SK-N-SH (cell line): ENCODE data around the gene ADAMTSL5. TPM values are rescaled to one million over a fixed set of nuclear protein-coding genes. Genes with fewer than 3 reads are reported as not detected.

ENCODE experiments used
- CTCF ChIA-PET: fragments of 300-600, 350-600 bp; formaldehyde crosslinking; extraction: SDS; loops from one replicate; lab custom pipeline; 2021; lab: Yijun Ruan, JAX
- POLR2A ChIA-PET: fragments of 350-600 bp; sonication (Branson Sonifier 250); formaldehyde crosslinking; extraction: SDS; loops from one replicate; lab custom pipeline; 2020; ENCODE audit warnings: antibody characterized with exemption, inconsistent platforms; lab: Yijun Ruan, JAX
- DNase-seq: peaks from one replicate; pipeline ENCODE4 v3.0.0; 2012
- H2AFZ ChIP-seq: fragments of 200-600 bp; sonication (generic); 2 replicates; pipeline ENCODE4 v1.8.1; 2016; ENCODE audit warnings: antibody characterized with exemption, mild to moderate bottlenecking, low read depth
- H3F3A ChIP-seq: fragments of 200-600 bp; sonication (generic); replicated peaks from 2 replicates; pipeline ENCODE3; 2016; ENCODE audit warnings: antibody characterized with exemption, mild to moderate bottlenecking; ENCODE audit not compliant: insufficient read depth
- H3K27ac ChIP-seq, 2 experiments: fragments of 200-500 bp in 1 of 2; fragments of 200-600 bp in 1 of 2; sonication (Bioruptor generic) in 1 of 2; sonication (generic), shearing (Covaris generic) in 1 of 2; 2 replicates each; pipeline versions ENCODE4 v1.5.1 to v1.6.1; 2014 to 2016; ENCODE audit warnings: low read depth in 2 of 2, inconsistent platforms in 1 of 2, low read length in 1 of 2, mild to moderate bottlenecking in 1 of 2, mixed read lengths in 1 of 2
- H3K27me3 ChIP-seq: fragments of 200-600 bp; sonication (generic), shearing (Covaris generic); 2 replicates; pipeline ENCODE4 v1.6.1; 2016; ENCODE audit warnings: mixed run types; ENCODE audit not compliant: insufficient read depth
- H3K36me3 ChIP-seq, 2 experiments: fragments of 200-500 bp in 1 of 2; fragments of 200-600 bp in 1 of 2; sonication (Bioruptor generic) in 1 of 2; sonication (generic) in 1 of 2; replicated peaks in 1 of 2; 2 replicates each; pipeline versions ENCODE3 to v1.5.1; 2014 to 2016; ENCODE audit warnings: low read length in 1 of 2, mild to moderate bottlenecking in 1 of 2; ENCODE audit not compliant: insufficient read depth in 2 of 2, control insufficient read depth in 1 of 2
- H3K4me1 ChIP-seq, 2 experiments: fragments of 200-500 bp in 1 of 2; fragments of 200-600 bp in 1 of 2; sonication (Bioruptor generic) in 1 of 2; sonication (generic), shearing (Covaris generic) in 1 of 2; 2 replicates each; pipeline versions ENCODE4 v1.5.1 to v1.6.1; 2014 to 2016; ENCODE audit warnings: low read depth in 1 of 2, low read length in 1 of 2, mixed run types in 1 of 2; ENCODE audit not compliant: insufficient read depth in 2 of 2, control insufficient read depth in 1 of 2
- H3K4me2 ChIP-seq: fragments of 200-600 bp; sonication (generic), shearing (Covaris generic); 2 replicates; pipeline ENCODE4 v1.6.1; 2017; ENCODE audit warnings: mixed run types
- H3K4me3 ChIP-seq, 2 experiments: fragments of 200-500 bp in 1 of 2; fragments of 200-600 bp in 1 of 2; sonication (Bioruptor generic) in 1 of 2; sonication (generic), shearing (Covaris generic) in 1 of 2; 2 replicates each; pipeline versions ENCODE4 v1.5.1 to v1.8.1; 2014 to 2016; ENCODE audit warnings: low read depth in 2 of 2, inconsistent platforms in 1 of 2, low read length in 1 of 2, mild to moderate bottlenecking in 1 of 2, mixed read lengths in 1 of 2, moderate library complexity in 1 of 2
- H3K79me2 ChIP-seq: fragments of 200-600 bp; sonication (generic); 2 replicates; pipeline ENCODE4 v1.8.1; 2017; ENCODE audit warnings: mild to moderate bottlenecking; ENCODE audit not compliant: insufficient read depth
- H3K9ac ChIP-seq: fragments of 200-600 bp; sonication (generic); 2 replicates; pipeline ENCODE4 v1.6.1; 2017; ENCODE audit warnings: mixed run types
- H3K9me2 ChIP-seq: fragments of 200-600 bp; sonication (generic); 2 replicates; pipeline ENCODE4 v1.6.1; 2017; ENCODE audit warnings: mixed run types
- H3K9me3 ChIP-seq: fragments of 200-600 bp; sonication (generic); 2 replicates; pipeline ENCODE4 v1.6.1; 2017; ENCODE audit warnings: mixed run types, mild to moderate bottlenecking, moderate library complexity
- H4K20me1 ChIP-seq: fragments of 200-600 bp; sonication (generic); 2 replicates; pipeline ENCODE4 v1.6.1; 2017; ENCODE audit warnings: mild to moderate bottlenecking, mixed run types; ENCODE audit not compliant: insufficient read depth
- CTCF ChIP-seq: fragments of 200-600 bp; sonication (generic); IDR thresholded peaks from 2 replicates; pipeline ENCODE4 v1.6.1; 2017; ENCODE audit warnings: antibody characterized with exemption, mild to moderate bottlenecking, moderate library complexity
- ELF1 ChIP-seq: IDR thresholded peaks from 2 replicates; pipeline ENCODE4 v1.4.0; 2012
- EP300 ChIP-seq, 2 experiments: IDR thresholded peaks; 2 replicates each; pipeline versions ENCODE4 v1.4.0 to v1.6.1; 2012; ENCODE audit warnings: borderline replicate concordance in 1 of 2, low read depth in 1 of 2, low read length in 1 of 2
- EZH2phosphoT487 ChIP-seq: fragments of 200-600 bp; sonication (generic); IDR thresholded peaks from 2 replicates; pipeline ENCODE4 v1.6.1; 2017; ENCODE audit warnings: low read depth, mixed run types, mild to moderate bottlenecking, antibody characterized with exemption, moderate library complexity, borderline replicate concordance
- FOSL2 ChIP-seq: IDR thresholded peaks from 2 replicates; pipeline ENCODE4 v1.4.0; 2012; ENCODE audit warnings: low read depth, mild to moderate bottlenecking, moderate library complexity, borderline replicate concordance
- FOXM1 ChIP-seq: IDR thresholded peaks from 2 replicates; pipeline ENCODE4 v1.4.0; 2012; ENCODE audit warnings: low read depth, mild to moderate bottlenecking
- GABPA ChIP-seq: IDR thresholded peaks from 2 replicates; pipeline ENCODE4 v1.4.0; 2012; ENCODE audit warnings: low read depth, mild to moderate bottlenecking
- GATA2 ChIP-seq: sonication (generic); formaldehyde crosslinking; IDR thresholded peaks from 2 replicates; pipeline ENCODE4 v1.5.0; 2020; ENCODE audit warnings: mild to moderate bottlenecking, missing genetic modification reagents
- IRF3 ChIP-seq: fragments of 150-350 bp; IDR thresholded peaks from 2 replicates; pipeline ENCODE4 v1.6.1; 2016; ENCODE audit warnings: mild to moderate bottlenecking, low read depth, low read length
- JUND ChIP-seq: IDR thresholded peaks from 2 replicates; pipeline ENCODE4 v1.4.0; 2012
- MAX ChIP-seq: IDR thresholded peaks from 2 replicates; pipeline ENCODE4 v1.4.0; 2012; ENCODE audit warnings: low read depth
- MEF2A ChIP-seq: IDR thresholded peaks from 2 replicates; pipeline ENCODE4 v1.4.0; 2012; ENCODE audit warnings: low read depth, borderline replicate concordance
- NFIC ChIP-seq: IDR thresholded peaks from 2 replicates; pipeline ENCODE4 v1.4.0; 2012; ENCODE audit warnings: borderline replicate concordance
- NRF1 ChIP-seq: IDR thresholded peaks from 2 replicates; pipeline ENCODE4 v1.6.1; 2012; ENCODE audit warnings: low read depth, mild to moderate bottlenecking, low read length
- POLR2AphosphoS5 ChIP-seq: IDR thresholded peaks from 2 replicates; pipeline ENCODE4 v1.6.1; 2012; ENCODE audit warnings: low read depth, low read length
- RCOR1 ChIP-seq: fragments of 150-350 bp; IDR thresholded peaks from 2 replicates; pipeline ENCODE4 v1.6.1; 2017; ENCODE audit warnings: antibody characterized with exemption, low read length
- RFX5 ChIP-seq: IDR thresholded peaks from 2 replicates; pipeline ENCODE4 v1.6.1; 2012; ENCODE audit warnings: mild to moderate bottlenecking, improper control_type of control experiment, low read length
- SIN3A ChIP-seq: IDR thresholded peaks from 2 replicates; pipeline ENCODE4 v1.6.1; 2012; ENCODE audit warnings: low read depth, mild to moderate bottlenecking, low read length, moderate library complexity, borderline replicate concordance
- SMC3 ChIP-seq: IDR thresholded peaks from 2 replicates; pipeline ENCODE4 v1.6.1; 2012; ENCODE audit warnings: low read depth, low read length, improper control_type of control experiment
- TAF1 ChIP-seq: IDR thresholded peaks from 2 replicates; pipeline ENCODE4 v1.6.1; 2012; ENCODE audit warnings: low read depth, mild to moderate bottlenecking, low read length, moderate library complexity, borderline replicate concordance
- TEAD4 ChIP-seq: IDR thresholded peaks from 2 replicates; pipeline ENCODE4 v1.4.0; 2012; ENCODE audit warnings: mild to moderate bottlenecking, borderline replicate concordance; ENCODE audit not compliant: insufficient read depth
- USF1 ChIP-seq: IDR thresholded peaks from 2 replicates; pipeline ENCODE4 v1.4.0; 2012; ENCODE audit warnings: low read depth, borderline replicate concordance
- USF2 ChIP-seq: fragments of 150-350 bp; IDR thresholded peaks from 2 replicates; pipeline ENCODE4 v1.6.1; 2017; ENCODE audit warnings: antibody characterized with exemption, low read length, low read depth, borderline replicate concordance
- WGBS: methylation state at CpG from one replicate; pipeline ENCODE4 v1.1.6; 2017; ENCODE audit warnings: low lambda C conversion rate; 5-methylcytosine and 5-hydroxymethylcytosine counted together
- polyA plus RNA-seq, 3 experiments: library from polyadenylated mRNA; depleted of rRNA; stranded (reverse); fragments of >200 nt; gene quantifications; 2 replicates each; pipeline ENCODE4 v1.2.3, GENCODE V29; 2012

Gene ADAMTSL5
- polyA plus RNA-seq, 1 of the 3 experiments (the other 2 are of a cell fraction), result 5.7 TPM

- TF ChIP-seq USF2 (no peak), SMC3 (no peak), NFIC (no peak), EZH2phosphoT487 (no peak), GABPA (no peak), RFX5 (no peak), FOSL2 (no peak), MAX (no peak), RCOR1 (no peak), POLR2AphosphoS5 (no peak), IRF3 (no peak), MEF2A (no peak), JUND (no peak), CTCF (no peak)
These were observed 13.4 kb upstream of the ADAMTSL5 start (continued) for GRCh38 chr19:1526066-1526778.

GRCh38 chr19:1525343-1525742, 12.5 kb upstream of the ADAMTSL5 start:
- Histone ChIP-seq H2AFZ (no peak overlapping the region), H3K4me1 (no peaks in the 10 kb centered on the region), H3K9ac (no peak overlapping the region), H3K27me3 (peaks cover 69% of the 10 kb centered on the region), H3K4me2 (no peak overlapping the region), H3K27ac (no peak overlapping the region), H3F3A (peaks cover 6% of the 10 kb centered on the region), H4K20me1 (no peaks in the 10 kb centered on the region), H3K9me2 (no peaks in the 10 kb centered on the region)
- 10% methylated on average over 16 of the region's 31 CpGs for WGBS
- POLR2A ChIA-PET, result no interaction called here
- no peak for DNase-seq
- CTCF ChIA-PET, result interaction anchor here (1.5 to 1.7 kb wide), 2 partner anchors 21 to 23 kb away, joined by 4 to 8 read pairs; no protein-coding TSS in a partner anchor
- TF ChIP-seq EP300 (IDR thresholded peaks at IDR 0.05; ENCODE audit: borderline replicate concordance in 1 of 2, low read depth in 1 of 2, low read length in 1 of 2) (no peak), GATA2 (CRISPR knock-in tag) (no peak), FOXM1 (no peak), USF1 (no peak), TAF1 (no peak), POLR2AphosphoS5 (no peak), SMC3 (no peak), TEAD4 (no peak), ELF1 (no peak), EZH2phosphoT487 (no peak), NRF1 (no peak), USF2 (no peak), CTCF (no peak), SIN3A (no peak), GABPA (no peak)
- TF ChIP-seq, all 33 proteins: peak for 0
- H3K79me2 ChIP-seq, result no peaks in the 10 kb centered on the region
- H3K9me3 ChIP-seq, result no peaks in the 10 kb centered on the region
- no peaks in the 10 kb centered on the region for H3K36me3 ChIP-seq
- H3K4me3 ChIP-seq, result no peak overlapping the region
